Activated T-helper 17 cell treated with anti-CD3 and anti-CD28 coated beads, Interleukin-2, amount 50 U/mL, for 72 hours (primary cell): Measurements from ENCODE around the gene DAAM2. TPM values are rescaled to one million over a fixed set of nuclear protein-coding genes. Genes with fewer than 3 reads are reported as not detected.

Experiments used
- ATAC-seq: fragments of 150-1000 bp; cut with Tn5 transposase; replicated peaks from 2 replicates; pipeline ENCODE4 v1.10.0; 2021; ENCODE audit warnings: mild to moderate bottlenecking, moderate library complexity
- H3K27ac Mint-ChIP-seq: one replicate; pipeline ENCODE4 v1.8.0; 2022; ENCODE audit warnings: mixed read lengths
- H3K27me3 Mint-ChIP-seq: one replicate; pipeline ENCODE4 v1.8.0; 2022; ENCODE audit warnings: mixed read lengths
- H3K36me3 Mint-ChIP-seq: one replicate; pipeline ENCODE4 v1.8.0; 2022; ENCODE audit warnings: low read depth, mild to moderate bottlenecking, mixed read lengths
- H3K4me1 Mint-ChIP-seq: one replicate; pipeline ENCODE4 v1.8.0; 2022; ENCODE audit warnings: mixed read lengths
- H3K4me3 Mint-ChIP-seq: one replicate; pipeline ENCODE4 v1.8.0; 2022; ENCODE audit warnings: mild to moderate bottlenecking, mixed read lengths
- H3K9me3 Mint-ChIP-seq: one replicate; pipeline ENCODE4 v1.8.0; 2022; ENCODE audit warnings: mixed read lengths
- total RNA-seq, 2 donors: library from RNA; stranded (reverse); gene quantifications; one replicate each; pipeline ENCODE4 v1.2.3, GENCODE V29; 2022

The DAAM2 gene
- total RNA-seq = not detected

- H3K36me3 Mint-ChIP-seq = no peaks in the 10 kb centered on the region
- H3K4me1 Mint-ChIP-seq = no peaks in the 10 kb centered on the region
- no peak within 1 kb of the TSS for H3K4me3 Mint-ChIP-seq
- no peak for ATAC-seq
- peaks cover 46% of the 10 kb centered on the region for H3K27me3 Mint-ChIP-seq
- no peak within 1 kb of the TSS for H3K27ac Mint-ChIP-seq
- H3K9me3 Mint-ChIP-seq = no peaks in the 10 kb centered on the region
Observed at GRCh38 chr6:39791850-39792539, at the start of gene DAAM2. DAAM2 (plus strand) TSS chr6:39792376; CDS start chr6:39856303, 63,927 bp downstream.

- Mint-ChIP-seq H3K9me3 (no peaks in the 10 kb centered on the region), H3K27me3 (peaks cover 7% of the 10 kb centered on the region), H3K4me1 (no peaks in the 10 kb centered on the region), H3K27ac (no peak overlapping the region), H3K4me3 (no peak overlapping the region), H3K36me3 (no peaks in the 10 kb centered on the region)
- ATAC-seq = no peak
Observed at GRCh38 chr6:39746795-39747194, 45.4 kb upstream of the DAAM2 start.

- ATAC-seq = no peak
- no peaks in the 10 kb centered on the region for H3K9me3 Mint-ChIP-seq
- H3K27ac Mint-ChIP-seq = no peak overlapping the region
- H3K4me1 Mint-ChIP-seq = no peaks in the 10 kb centered on the region
- H3K27me3 Mint-ChIP-seq = peaks cover 12% of the 10 kb centered on the region
- H3K4me3 Mint-ChIP-seq = no peak overlapping the region
- no peaks in the 10 kb centered on the region for H3K36me3 Mint-ChIP-seq
Observed at GRCh38 chr6:39752835-39753724, 39.1 kb upstream of the DAAM2 start.

GRCh38 chr6:39753725-39754045, 38.5 kb upstream of the DAAM2 start:
- Mint-ChIP-seq H3K4me1 (no peaks in the 10 kb centered on the region), H3K9me3 (no peaks in the 10 kb centered on the region), H3K4me3 (no peak overlapping the region), H3K36me3 (no peaks in the 10 kb centered on the region), H3K27ac (no peak overlapping the region), H3K27me3 (peaks cover 12% of the 10 kb centered on the region)
- no peak for ATAC-seq

DNA sequence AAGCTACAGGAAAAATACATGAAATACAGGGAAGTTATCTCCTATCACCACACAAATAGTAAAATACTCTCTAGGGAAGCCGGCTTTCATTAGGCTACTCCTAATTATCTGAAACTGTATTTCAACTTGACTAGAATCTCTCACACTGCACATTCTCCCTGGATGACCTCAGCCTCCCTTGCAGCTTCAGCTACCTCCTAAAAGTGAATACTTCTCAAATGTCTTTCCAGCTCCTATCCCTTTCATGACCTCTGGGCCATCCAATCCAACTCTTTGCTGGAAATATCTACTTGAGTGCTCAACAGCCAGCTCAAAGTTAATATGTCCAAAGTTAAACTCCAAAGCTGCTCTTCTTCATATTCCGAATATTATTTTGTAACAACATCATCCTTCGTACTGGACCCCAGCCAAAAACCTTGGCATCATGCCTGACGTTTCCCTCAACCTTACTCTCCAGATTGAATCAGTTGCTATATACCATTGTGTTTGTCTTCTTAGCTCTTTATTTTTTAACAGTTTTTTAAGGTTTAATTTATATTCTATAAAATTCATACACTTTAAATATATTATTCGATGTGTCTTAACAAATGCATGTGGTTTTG, 37.6 kb upstream of the DAAM2 start:
- Mint-ChIP-seq H3K9me3 (no peaks in the 10 kb centered on the region), H3K36me3 (no peaks in the 10 kb centered on the region), H3K4me3 (no peak overlapping the region), H3K27ac (no peak overlapping the region), H3K4me1 (no peaks in the 10 kb centered on the region), H3K27me3 (peaks cover 15% of the 10 kb centered on the region)
- ATAC-seq = no peak

GRCh38 chr6:39755231-39755630, 36.9 kb upstream of the DAAM2 start:
- Mint-ChIP-seq H3K27me3 (peaks cover 18% of the 10 kb centered on the region), H3K9me3 (no peaks in the 10 kb centered on the region), H3K4me1 (no peaks in the 10 kb centered on the region), H3K36me3 (no peaks in the 10 kb centered on the region), H3K4me3 (no peak overlapping the region), H3K27ac (no peak overlapping the region)
- ATAC-seq = no peak

- H3K27ac Mint-ChIP-seq = no peak overlapping the region
- peaks cover 18% of the 10 kb centered on the region for H3K27me3 Mint-ChIP-seq
- no peak for ATAC-seq
- no peaks in the 10 kb centered on the region for H3K36me3 Mint-ChIP-seq
- no peaks in the 10 kb centered on the region for H3K4me1 Mint-ChIP-seq
- H3K4me3 Mint-ChIP-seq = no peak overlapping the region
- no peaks in the 10 kb centered on the region for H3K9me3 Mint-ChIP-seq
Observed at GRCh38 chr6:39756582-39756981, 35.6 kb upstream of the DAAM2 start.

DNA sequence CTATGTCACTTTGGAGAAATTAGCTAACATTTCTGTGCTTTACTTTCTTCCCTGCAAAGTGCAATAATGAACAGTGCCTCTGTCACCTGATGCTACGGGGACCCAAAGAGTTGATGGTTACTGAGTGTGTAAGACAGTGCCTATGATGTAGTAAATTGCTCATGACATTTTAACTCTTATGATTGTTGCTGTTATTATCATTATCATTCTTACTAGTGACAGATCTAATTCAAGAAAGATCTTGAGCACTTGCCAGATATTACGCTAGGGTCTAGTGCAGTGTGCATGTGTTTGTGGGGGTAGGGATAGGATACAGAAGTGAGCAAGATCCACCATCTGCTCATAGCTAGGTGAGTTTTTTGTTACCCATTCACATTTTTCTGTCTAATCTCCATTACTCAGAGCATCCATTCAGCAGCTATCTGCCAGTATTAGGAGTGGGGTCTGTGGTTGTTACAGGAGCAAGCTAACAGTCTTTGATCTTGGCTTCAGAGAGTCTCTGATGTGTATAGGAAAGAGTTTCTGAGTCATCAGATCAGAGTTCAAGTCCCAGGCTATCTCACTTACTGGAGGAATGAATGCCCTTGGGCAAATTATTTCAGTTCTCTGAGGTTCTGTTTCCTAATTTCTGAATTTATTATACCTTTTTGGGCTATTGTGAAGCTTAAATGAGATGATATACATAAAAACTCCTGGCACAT, 33.1 kb upstream of the DAAM2 start:
- Mint-ChIP-seq H3K9me3 (no peaks in the 10 kb centered on the region), H3K36me3 (no peaks in the 10 kb centered on the region), H3K4me3 (no peak overlapping the region), H3K4me1 (no peaks in the 10 kb centered on the region), H3K27me3 (peaks cover 22% of the 10 kb centered on the region), H3K27ac (no peak overlapping the region)
- ATAC-seq = no peak

GRCh38 chr6:39760226-39760952, 31.8 kb upstream of the DAAM2 start:
- H3K36me3 Mint-ChIP-seq = no peaks in the 10 kb centered on the region
- ATAC-seq = no peak
- H3K9me3 Mint-ChIP-seq = no peaks in the 10 kb centered on the region
- H3K4me3 Mint-ChIP-seq = no peak overlapping the region
- no peaks in the 10 kb centered on the region for H3K4me1 Mint-ChIP-seq
- H3K27ac Mint-ChIP-seq = no peak overlapping the region
- peaks cover 22% of the 10 kb centered on the region for H3K27me3 Mint-ChIP-seq

DNA sequence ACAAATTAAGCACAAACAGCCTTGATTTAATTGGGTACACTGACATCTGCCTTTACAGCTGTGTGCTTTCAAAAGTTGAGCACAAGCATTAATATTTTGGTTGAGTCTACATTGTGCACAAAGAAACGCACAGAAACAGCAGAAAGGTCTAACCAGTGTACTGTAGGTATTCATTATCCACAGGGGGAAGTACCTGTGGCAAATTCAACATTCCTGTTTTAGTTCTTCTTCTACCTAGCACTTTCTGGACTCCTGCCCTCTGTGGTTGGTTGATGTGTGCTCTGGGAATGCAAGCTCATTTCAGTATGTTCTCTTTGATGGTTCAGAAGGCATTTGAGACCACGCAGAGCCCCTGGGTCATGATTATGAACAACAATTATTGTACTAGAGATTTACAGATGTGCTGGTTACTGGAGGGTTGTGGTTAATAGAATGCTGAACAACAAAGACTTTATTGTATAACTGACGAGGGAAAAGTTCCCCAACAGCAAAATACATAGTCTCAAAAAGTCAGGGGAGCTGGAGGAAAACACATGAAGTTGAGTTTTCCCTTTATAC, 26.6 kb upstream of the DAAM2 start:
- ATAC-seq = no peak
- no peaks in the 10 kb centered on the region for H3K9me3 Mint-ChIP-seq
- H3K4me1 Mint-ChIP-seq = no peaks in the 10 kb centered on the region
- H3K36me3 Mint-ChIP-seq = no peaks in the 10 kb centered on the region
- no peak overlapping the region for H3K4me3 Mint-ChIP-seq
- no peak overlapping the region for H3K27ac Mint-ChIP-seq
- H3K27me3 Mint-ChIP-seq = peaks cover 11% of the 10 kb centered on the region

GRCh38 chr6:39769012-39769411, 23.2 kb upstream of the DAAM2 start:
- no peaks in the 10 kb centered on the region for H3K9me3 Mint-ChIP-seq

DNA sequence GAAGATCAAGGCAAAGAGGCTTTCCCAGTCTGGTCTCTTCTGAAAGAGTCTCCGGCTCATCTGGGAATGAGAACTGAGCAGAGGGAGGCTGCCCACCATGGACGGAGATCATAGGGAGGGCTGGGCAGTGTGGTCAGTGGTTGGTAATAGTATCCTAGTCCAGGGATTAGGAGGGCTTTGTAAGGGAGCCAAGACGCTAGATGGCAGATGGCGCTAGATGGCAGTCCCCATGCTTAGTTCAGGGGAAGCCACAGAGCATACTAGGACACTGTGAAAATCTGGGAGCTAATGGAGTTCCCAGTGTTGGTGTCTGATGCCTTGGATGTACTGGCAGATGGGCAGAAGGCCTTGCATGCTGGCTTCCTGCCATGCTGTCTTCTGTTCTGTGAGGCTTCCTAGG, 21.7 kb upstream of the DAAM2 start:
- H3K4me1 Mint-ChIP-seq = no peaks in the 10 kb centered on the region
- no peak overlapping the region for H3K4me3 Mint-ChIP-seq
- no peaks in the 10 kb centered on the region for H3K36me3 Mint-ChIP-seq
- H3K27me3 Mint-ChIP-seq = peaks cover 15% of the 10 kb centered on the region
- H3K27ac Mint-ChIP-seq = no peak overlapping the region
- no peak for ATAC-seq
- no peaks in the 10 kb centered on the region for H3K9me3 Mint-ChIP-seq

More at GRCh38 chr6:39769012-39769411, 23.2 kb upstream of the DAAM2 start:
- no peak for ATAC-seq
- Mint-ChIP-seq H3K27me3 (peaks cover 12% of the 10 kb centered on the region), H3K4me1 (no peaks in the 10 kb centered on the region), H3K27ac (no peak overlapping the region), H3K4me3 (no peak overlapping the region), H3K36me3 (no peaks in the 10 kb centered on the region)

DNA sequence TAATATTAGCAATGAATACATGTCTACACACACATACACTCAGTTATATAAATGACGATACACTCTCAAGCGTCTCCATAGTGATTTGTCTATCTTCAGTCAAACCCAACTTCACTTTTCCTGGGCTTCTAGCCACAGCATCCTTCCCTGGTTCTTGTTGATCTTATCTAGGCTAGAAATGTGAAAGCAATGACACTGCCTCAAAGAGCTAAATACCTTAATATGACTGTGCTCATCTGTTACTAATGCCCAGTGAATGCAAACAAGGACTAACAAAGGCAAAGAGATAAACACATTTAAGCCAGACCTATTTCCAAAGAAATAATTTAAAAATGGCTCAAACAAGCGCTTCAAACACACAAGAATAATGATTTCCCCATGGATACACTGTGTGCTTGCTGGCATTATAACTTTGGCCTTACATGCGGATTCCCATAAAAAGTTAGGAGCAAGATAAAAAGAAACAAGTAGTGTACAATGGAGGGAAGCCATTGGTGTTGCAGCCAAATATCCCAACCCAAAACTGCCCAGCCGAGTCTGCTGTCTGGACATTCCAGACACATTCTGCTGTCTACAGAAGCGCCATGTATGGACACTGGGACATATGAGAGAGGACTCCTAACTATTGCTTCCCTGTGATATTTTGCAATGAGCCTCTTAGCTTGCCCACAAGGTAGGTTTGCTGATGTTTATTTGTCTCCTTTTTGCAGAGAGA, 19.5 kb upstream of the DAAM2 start:
- no peak overlapping the region for H3K4me3 Mint-ChIP-seq
- peaks cover 15% of the 10 kb centered on the region for H3K27me3 Mint-ChIP-seq
- no peaks in the 10 kb centered on the region for H3K4me1 Mint-ChIP-seq
- no peaks in the 10 kb centered on the region for H3K36me3 Mint-ChIP-seq
- no peak for ATAC-seq
- H3K27ac Mint-ChIP-seq = no peak overlapping the region
- H3K9me3 Mint-ChIP-seq = no peaks in the 10 kb centered on the region
